IMR-90 (cell line): Measurements from ENCODE around the gene TGFB2. TPM values are rescaled to one million over a fixed set of nuclear protein-coding genes. Genes with fewer than 3 reads are reported as not detected.

ENCODE experiments used
- ATAC-seq: fragments of 200-7000 bp; cut with Tn5 transposase; 2 replicates; pipeline ENCODE4 v1.9.1; 2020; ENCODE audit warnings: low read depth, mild to moderate bottlenecking, moderate library complexity
- BruUV-seq: library from RNA; stranded (reverse); fragments of 400-500 nt; replicated peaks from 2 replicates; lab custom pipeline; 2021; lab: Mats Ljungman, UMichigan
- CTCF ChIA-PET: fragments of 300-600 bp; formaldehyde crosslinking; extraction: SDS; loops from one replicate; lab custom pipeline; 2021; ENCODE audit warnings: antibody characterized with exemption; lab: Yijun Ruan, JAX
- POLR2A ChIA-PET: fragments of 300-600 bp; sonication (Branson Sonifier 250); formaldehyde crosslinking; loops from one replicate; lab custom pipeline; 2022; ENCODE audit warnings: antibody characterized with exemption; ENCODE audit not compliant: unreplicated experiment; lab: Charles Lee
- DNase-seq: peaks from one replicate; pipeline ENCODE4 v3.0.0; 2013
- H2AFZ ChIP-seq: replicated peaks from 2 replicates; pipeline ENCODE3; 2013; ENCODE audit warnings: low read length, mild to moderate bottlenecking; ENCODE audit not compliant: poor library complexity
- H2AK5ac ChIP-seq: 2 replicates; pipeline ENCODE4 v1.6.1; 2013; ENCODE audit warnings: low read depth, low read length, inconsistent platforms
- H2AK9ac ChIP-seq: replicated peaks from 2 replicates; pipeline ENCODE3; 2013; ENCODE audit warnings: mild to moderate bottlenecking, low read depth, low read length, moderate library complexity; ENCODE audit not compliant: poor library complexity
- H2BK120ac ChIP-seq: 2 replicates; pipeline ENCODE4 v1.6.1; 2013; ENCODE audit warnings: low read depth, low read length, inconsistent platforms
- H2BK15ac ChIP-seq: 3 replicates; pipeline ENCODE4 v1.6.1; 2013; ENCODE audit warnings: low read depth, low read length, inconsistent platforms
- H2BK20ac ChIP-seq: 2 replicates; pipeline ENCODE4 v1.6.1; 2013; ENCODE audit warnings: low read depth, mild to moderate bottlenecking, inconsistent platforms, low read length, moderate library complexity
- H2BK5ac ChIP-seq: 2 replicates; pipeline ENCODE4 v1.6.1; 2013; ENCODE audit warnings: mild to moderate bottlenecking, low read depth, low read length, inconsistent platforms; ENCODE audit not compliant: poor library complexity, severe bottlenecking
- H3K14ac ChIP-seq: replicated peaks from 2 replicates; pipeline ENCODE4 v1.6.1; 2013; ENCODE audit warnings: low read depth, low read length, inconsistent platforms
- H3K18ac ChIP-seq: 2 replicates; pipeline ENCODE4 v1.6.1; 2013; ENCODE audit warnings: low read depth, low read length, control low read depth
- H3K23ac ChIP-seq: 2 replicates; pipeline ENCODE4 v1.6.1; 2013; ENCODE audit warnings: low read depth, low read length, inconsistent platforms
- H3K27ac ChIP-seq: 2 replicates; pipeline ENCODE4 v1.5.1; 2013; ENCODE audit warnings: mild to moderate bottlenecking, control low read depth, low read length; ENCODE audit not compliant: insufficient read depth
- H3K27me3 ChIP-seq: 2 replicates; pipeline ENCODE4 v1.6.1; 2013; ENCODE audit warnings: low read length; ENCODE audit not compliant: control insufficient read depth, insufficient read depth
- H3K36me3 ChIP-seq: 2 replicates; pipeline ENCODE4 v1.6.1; 2013; ENCODE audit warnings: low read length, mixed read lengths; ENCODE audit not compliant: control insufficient read depth, insufficient read depth
- H3K4ac ChIP-seq: 2 replicates; pipeline ENCODE4 v1.6.1; 2013; ENCODE audit warnings: low read depth, low read length, inconsistent platforms
- H3K4me1 ChIP-seq: 2 replicates; pipeline ENCODE4 v1.6.1; 2013; ENCODE audit warnings: low read length, mixed read lengths; ENCODE audit not compliant: control insufficient read depth, insufficient read depth
- H3K4me2 ChIP-seq: 2 replicates; pipeline ENCODE4 v1.6.1; 2013; ENCODE audit warnings: low read depth, mild to moderate bottlenecking, control low read depth, low read length, moderate library complexity
- H3K4me3 ChIP-seq: 2 replicates; pipeline ENCODE4 v1.5.1; 2013; ENCODE audit warnings: low read depth, mild to moderate bottlenecking, control low read depth, low read length, moderate library complexity; ENCODE audit not compliant: insufficient read depth
- H3K56ac ChIP-seq: 2 replicates; pipeline ENCODE4 v1.6.1; 2013; ENCODE audit warnings: low read length, inconsistent platforms; ENCODE audit not compliant: insufficient read depth; ENCODE audit errors: extremely low read depth
- H3K79me1 ChIP-seq, 2 experiments: 2 replicates each; pipeline ENCODE4 v1.6.1; 2013; ENCODE audit warnings: low read length in 2 of 2, inconsistent platforms in 1 of 2, low read depth in 1 of 2
- H3K9ac ChIP-seq: 2 replicates; pipeline ENCODE4 v1.6.1; 2013; ENCODE audit warnings: low read depth, low read length, control low read depth
- H3K9me1 ChIP-seq: 2 replicates; pipeline ENCODE4 v1.6.1; 2013; ENCODE audit warnings: low read length, inconsistent platforms; ENCODE audit not compliant: insufficient read depth
- H3K9me3 ChIP-seq: 2 replicates; pipeline ENCODE4 v1.6.1; 2013; ENCODE audit warnings: low read length; ENCODE audit not compliant: control insufficient read depth, insufficient read depth
- H4K20me1 ChIP-seq: 2 replicates; pipeline ENCODE4 v1.6.1; 2013; ENCODE audit warnings: low read length, inconsistent platforms; ENCODE audit not compliant: insufficient read depth
- H4K5ac ChIP-seq: 2 replicates; pipeline ENCODE4 v1.6.1; 2013; ENCODE audit warnings: mild to moderate bottlenecking, low read depth, low read length, control low read depth
- H4K8ac ChIP-seq, 2 experiments: 2 replicates each; pipeline ENCODE4 v1.6.1; 2013; ENCODE audit warnings: low read depth in 2 of 2, low read length in 2 of 2, control low read depth in 1 of 2, inconsistent platforms in 1 of 2
- H4K91ac ChIP-seq: 2 replicates; pipeline ENCODE4 v1.6.1; 2013; ENCODE audit warnings: low read depth, low read length, inconsistent platforms; ENCODE audit not compliant: insufficient read depth
- CEBPB ChIP-seq: IDR thresholded peaks from 2 replicates; pipeline ENCODE4 v1.6.1; 2012; ENCODE audit warnings: low read depth, low read length, improper control_type of control experiment
- CTCF ChIP-seq: conservative IDR thresholded peaks from 2 replicates; pipeline ENCODE4 v1.5.1; 2012; ENCODE audit warnings: mild to moderate bottlenecking, low read depth, low read length, improper control_type of control experiment
- SMC3 ChIP-seq: fragments of 150-350 bp; IDR thresholded peaks from 2 replicates; pipeline ENCODE4 v1.6.1; 2016; ENCODE audit warnings: low read depth, mild to moderate bottlenecking, antibody characterized with exemption, low read length, moderate library complexity
- USF2 ChIP-seq: fragments of 150-350 bp; IDR thresholded peaks from 2 replicates; pipeline ENCODE4 v1.6.1; 2017; ENCODE audit warnings: mild to moderate bottlenecking, antibody characterized with exemption, low read length, low read depth
- WGBS, 2 experiments: methylation state at CpG; one replicate each; pipeline versions ENCODE4 v1.1.5 to v1.1.7; 2013; ENCODE audit warnings: missing lambda C conversion rate in 2 of 2; ENCODE audit not compliant: insufficient read length in 1 of 2; ENCODE audit errors: extremely low coverage in 2 of 2; 5-methylcytosine and 5-hydroxymethylcytosine counted together
- dilution Hi-C: fragments of 300-500 bp; cut with HindIII; formaldehyde crosslinking; loops from one replicate; pipeline ENCODE4 v1.14.3; 2018; ENCODE audit warnings: low sequenced_read_pairs; ENCODE audit not compliant: unreplicated experiment
- in situ Hi-C: fragments of 300-500 bp; cut with MboI; formaldehyde crosslinking; loops from 3 replicates; pipeline ENCODE4 v1.14.3; 2019; ENCODE audit warnings: low sequenced_read_pairs, inconsistent platforms, mixed read lengths
- intact Hi-C: fragments of 100-400 bp; cut with micrococcal nuclease; formaldehyde crosslinking; loops from 2 replicates; pipeline ENCODE4 v1.10.0; 2022
- polyA plus RNA-seq, 3 experiments: library from polyadenylated mRNA; depleted of rRNA; stranded (reverse); fragments of >200 nt; gene quantifications; 2 replicates each; pipeline ENCODE4 v1.2.3, GENCODE V29; 2012; ENCODE audit warnings: low replicate concordance in 1 of 3
- total RNA-seq: library from RNA; depleted of rRNA; stranded (reverse); fragments of >200 nt; gene quantifications from 2 replicates; pipeline ENCODE4 v1.2.3, GENCODE V29; 2012

The TGFB2 gene
- total and polyA plus RNA-seq, 2 of the 4 experiments (the other 2 are of a cell fraction) = 3.7 to 3.8 TPM

- Histone ChIP-seq H3K56ac (peak overlapping the region; percentile 91; the same call in 1 of the 2 replicates), H3K4me1 (peaks cover 6% of the 10 kb centered on the region), H2AFZ (peak overlapping the region; percentile 90), H2AK5ac (peak overlapping the region; percentile 59; the same call in 1 of the 2 replicates), H4K8ac (peak overlapping the region; percentile 52 to 86; a peak in 3 of 4 replicates), H3K4me2 (peak overlapping the region; percentile 88), H4K91ac (peak overlapping the region; percentile 79), H2BK15ac (peak overlapping the region; percentile 84; the same call in 2 of the 3 replicates), H3K27ac (peak overlapping the region; percentile 95), H2BK120ac (peak overlapping the region; percentile 87), H2BK20ac (peak overlapping the region; percentile 91), H2AK9ac (peak overlapping the region; percentile 78), H4K20me1 (no peaks in the 10 kb centered on the region), H3K27me3 (no peaks in the 10 kb centered on the region), H4K5ac (peak overlapping the region; percentile 43), H3K9ac (peak overlapping the region; percentile 63), H3K18ac (peak overlapping the region; percentile 92), H3K9me1 (peaks cover 7% of the 10 kb centered on the region; the same call in 1 of the 2 replicates), H3K4ac (peak overlapping the region; percentile 88), H3K23ac (peak overlapping the region; percentile 69), H3K4me3 (peak overlapping the region; percentile 61), H2BK5ac (peak overlapping the region; percentile 94), H3K79me1 (peaks cover 18 to 20% of the 10 kb centered on the region in 2 experiments), H3K9me3 (no peaks in the 10 kb centered on the region), H3K14ac (peak overlapping the region; percentile 89), H3K36me3 (no peaks in the 10 kb centered on the region; the same call in 1 of the 2 replicates)
- BruUV-seq = no TSS peak
- peak; percentile 44 for ATAC-seq
- in situ Hi-C loops = no loop called here
- POLR2A ChIA-PET = interaction anchor here (0.7 kb wide), 1 partner anchor 500 kb away, joined by 3 read pairs; no protein-coding TSS in a partner anchor
- dilution Hi-C loops = no loop called here
- peak; percentile 66 for DNase-seq
- no CpG with 5 or more reads among the region's 10 CpGs for WGBS, 2 experiments
- CTCF ChIA-PET = no interaction called here
- intact Hi-C loops = loop anchor here (2.0 kb wide), 1 partner anchor 129 kb away; no protein-coding TSS in a partner anchor
- peak; percentile 59 for TF ChIP-seq CTCF
- TF ChIP-seq USF2 = peak; percentile 56
- TF ChIP-seq CEBPB = peak; percentile 63; the same call in 1 of the 2 replicates
- TF ChIP-seq SMC3 = no peak
Measured at GRCh38 chr1:218351391-218352074, 6.4 kb downstream of the TGFB2 start.
